ENCODE results near the gene THSD4.

The THSD4 gene

GRCh38 chr15:71688509-71689094 lies 573.3 kb downstream of the THSD4 start:
- DNase-seq (ENCODE audit: low read depth): no peak

- no peak for DNase-seq (ENCODE audit: low read depth)
Measured at GRCh38 chr15:71691081-71691457, 575.8 kb downstream of the THSD4 start.

- DNase-seq (ENCODE audit: low read depth): no peak
Measured at GRCh38 chr15:71691458-71692417, 576.5 kb downstream of the THSD4 start.

GRCh38 chr15:71697236-71697635 lies 582.0 kb downstream of the THSD4 start:
- no peak for DNase-seq (ENCODE audit: low read depth)

GRCh38 chr15:71698030-71698429 lies 582.8 kb downstream of the THSD4 start:
- no peak for DNase-seq (ENCODE audit: low read depth)

- no peak for DNase-seq (ENCODE audit: low read depth)
Measured at GRCh38 chr15:71698742-71699141, 583.5 kb downstream of the THSD4 start.

GRCh38 chr15:71699977-71700376 lies 584.7 kb downstream of the THSD4 start:
- DNase-seq (ENCODE audit: low read depth): no peak

GRCh38 chr15:71701808-71702207 lies 586.5 kb downstream of the THSD4 start:
- DNase-seq (ENCODE audit: low read depth): no peak

GRCh38 chr15:71702496-71702895 lies 587.2 kb downstream of the THSD4 start:
- no peak for DNase-seq (ENCODE audit: low read depth)

- no peak for DNase-seq (ENCODE audit: low read depth)
Measured at GRCh38 chr15:71705151-71705550, 589.9 kb downstream of the THSD4 start.

- DNase-seq (ENCODE audit: low read depth): no peak
Measured at GRCh38 chr15:71706461-71707229, 591.4 kb downstream of the THSD4 start.

GRCh38 chr15:71707230-71708050 lies 592.2 kb downstream of the THSD4 start:
- no peak for DNase-seq (ENCODE audit: low read depth)

GRCh38 chr15:71708051-71708429 lies 592.8 kb downstream of the THSD4 start:
- DNase-seq (ENCODE audit: low read depth): no peak

GRCh38 chr15:71708741-71709140 lies 593.5 kb downstream of the THSD4 start:
- no peak for DNase-seq (ENCODE audit: low read depth)

- no peak for DNase-seq (ENCODE audit: low read depth)
Measured at GRCh38 chr15:71709808-71710418, 594.6 kb downstream of the THSD4 start.

- no peak for DNase-seq (ENCODE audit: low read depth)
Measured at GRCh38 chr15:71712182-71712581, 596.9 kb downstream of the THSD4 start.

- DNase-seq (ENCODE audit: low read depth): no peak
Measured at GRCh38 chr15:71713191-71713809, 598.0 kb downstream of the THSD4 start.

GRCh38 chr15:71715914-71716313 lies 600.6 kb downstream of the THSD4 start:
- DNase-seq (ENCODE audit: low read depth): no peak

- no peak for DNase-seq (ENCODE audit: low read depth)
Measured at GRCh38 chr15:71716990-71717389, 601.7 kb downstream of the THSD4 start.

GRCh38 chr15:71718116-71718910 lies 603.0 kb downstream of the THSD4 start:
- DNase-seq (ENCODE audit: low read depth): no peak
